GM12892 (cell line): Measurements from ENCODE around the gene SLC4A4.

Experiments used
- DNase-seq: peaks from one replicate; pipeline ENCODE4 v3.0.0; 2011; ENCODE audit not compliant: insufficient read length
- FAIRE-seq: peaks from 2 replicates; lab custom pipeline; 2011; peaks lifted over from hg19 to GRCh38; lab: Jason Lieb, UNC
- POLR2A ChIP-seq: IDR thresholded peaks from 2 replicates; pipeline ENCODE4 v1.6.1; 2011; ENCODE audit warnings: low read depth, low read length, control low read depth
- POLR2AphosphoS5 ChIP-seq: IDR thresholded peaks from 2 replicates; pipeline ENCODE4 v1.6.1; 2011; ENCODE audit warnings: low read depth, low read length, control low read depth
- TAF1 ChIP-seq: IDR thresholded peaks from 2 replicates; pipeline ENCODE4 v1.6.1; 2011; ENCODE audit warnings: low read depth, mild to moderate bottlenecking, control low read depth, low read length, borderline replicate concordance

SLC4A4 gene

GRCh38 chr4:71553605-71554004 lies 214.8 kb downstream of the SLC4A4 start:
- DNase-seq: no peak
- FAIRE-seq: no peak
- no peak for TF ChIP-seq POLR2AphosphoS5
- no peak for TF ChIP-seq POLR2A
- TF ChIP-seq TAF1: no peak

- FAIRE-seq (no peak), DNase-seq (no peak)
- TF ChIP-seq POLR2AphosphoS5 (no peak), TAF1 (no peak), POLR2A (no peak)
Observed at GRCh38 chr4:71554025-71554424, 215.2 kb downstream of the SLC4A4 start.

- DNase-seq (no peak), FAIRE-seq (no peak)
- TF ChIP-seq POLR2A (no peak), POLR2AphosphoS5 (no peak), TAF1 (no peak)
Observed at GRCh38 chr4:71558248-71558647, 219.4 kb downstream of the SLC4A4 start.

GRCh38 chr4:71559957-71560571 lies 221.2 kb downstream of the SLC4A4 start:
- DNase-seq: no peak
- no peak for TF ChIP-seq TAF1
- no peak for TF ChIP-seq POLR2AphosphoS5
- TF ChIP-seq POLR2A: no peak
- no peak for FAIRE-seq

GRCh38 chr4:71564775-71565174 lies 226.0 kb downstream of the SLC4A4 start:
- FAIRE-seq (no peak), DNase-seq (no peak)
- no peak for TF ChIP-seq TAF1
- no peak for TF ChIP-seq POLR2AphosphoS5
- no peak for TF ChIP-seq POLR2A

- TF ChIP-seq TAF1 (no peak), POLR2A (no peak), POLR2AphosphoS5 (no peak)
- FAIRE-seq (no peak), DNase-seq (no peak)
Observed at GRCh38 chr4:71566856-71567255, 228.0 kb downstream of the SLC4A4 start.

GRCh38 chr4:71568131-71568530 lies 229.3 kb downstream of the SLC4A4 start:
- DNase-seq (no peak), FAIRE-seq (no peak)
- TF ChIP-seq TAF1 (no peak), POLR2AphosphoS5 (no peak), POLR2A (no peak)

- FAIRE-seq: no peak
- no peak for TF ChIP-seq POLR2AphosphoS5
Observed at GRCh38 chr4:71570492-71570891, 231.7 kb downstream of the SLC4A4 start.

GRCh38 chr4:71571346-71571745 lies 232.5 kb downstream of the SLC4A4 start:
- DNase-seq (no peak), FAIRE-seq (no peak)
- TF ChIP-seq POLR2A (no peak), TAF1 (no peak), POLR2AphosphoS5 (no peak)

More at GRCh38 chr4:71570492-71570891, 231.7 kb downstream of the SLC4A4 start:
- no peak for DNase-seq

GRCh38 chr4:71583971-71584370 lies 245.2 kb downstream of the SLC4A4 start:
- TF ChIP-seq TAF1 (no peak), POLR2A (no peak), POLR2AphosphoS5 (no peak)
- no peak for FAIRE-seq
- no peak for DNase-seq

- DNase-seq (no peak), FAIRE-seq (no peak)
- TF ChIP-seq TAF1 (no peak), POLR2AphosphoS5 (no peak), POLR2A (no peak)
Observed at GRCh38 chr4:71584585-71584984, 245.8 kb downstream of the SLC4A4 start.

- no peak for TF ChIP-seq TAF1
- no peak for TF ChIP-seq POLR2A
- no peak for TF ChIP-seq POLR2AphosphoS5
- FAIRE-seq (no peak), DNase-seq (no peak)
Observed at GRCh38 chr4:71586087-71586763, 247.4 kb downstream of the SLC4A4 start.

- FAIRE-seq (no peak), DNase-seq (no peak)
- TF ChIP-seq POLR2AphosphoS5 (no peak), TAF1 (no peak), POLR2A (no peak)
Observed at GRCh38 chr4:71587995-71588394, 249.2 kb downstream of the SLC4A4 start.
